ENCODE results near the gene GAB2. TPM values are rescaled to one million over a fixed set of nuclear protein-coding genes. Genes with fewer than 3 reads are reported as not detected.

Gene GAB2
- total and polyA plus RNA-seq, 2 of the 4 experiments (the other 2 are of a cell fraction) = 3.3 to 5.9 TPM

DNA sequence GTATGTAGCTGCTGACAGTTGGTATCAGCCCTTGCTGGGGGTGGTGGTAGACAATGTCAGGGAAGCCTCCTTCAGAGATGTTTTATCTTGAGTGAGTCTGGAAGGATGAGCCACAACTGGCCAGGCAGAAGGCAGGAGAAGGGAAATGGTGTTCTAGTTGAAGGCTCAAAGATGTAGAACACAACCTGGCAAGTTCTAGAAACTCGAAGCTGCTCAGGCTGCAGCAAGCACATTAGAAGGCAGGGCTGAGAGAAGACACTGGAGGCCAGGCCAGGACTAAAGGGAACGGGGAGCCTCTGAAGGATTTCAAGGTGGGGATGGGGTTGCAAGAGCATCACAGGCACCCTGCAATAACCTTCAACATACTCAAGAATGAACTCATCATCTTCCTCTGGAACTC lies 188.5 kb downstream of the GAB2 start:
- TF ChIP-seq CHD1 (IDR thresholded peaks at IDR 0.05; ENCODE audit: low read depth, low read length) = no peak
- TF ChIP-seq RFX5 (IDR thresholded peaks at IDR 0.05; ENCODE audit: low read depth, low read length) = no peak
- no peak for TF ChIP-seq FOS (IDR thresholded peaks at IDR 0.05; ENCODE audit: low read depth, low read length)
- TF ChIP-seq ELK1 (IDR thresholded peaks at IDR 0.05; ENCODE audit: borderline replicate concordance, low read depth, low read length) = no peak
- TF ChIP-seq NFE2L2 (IDR thresholded peaks at IDR 0.05; ENCODE audit: low read depth, low read length) = no peak
- no peak for TF ChIP-seq RCOR1 (IDR thresholded peaks at IDR 0.05; ENCODE audit: insufficient replicate concordance, low read length)
- no peak for TF ChIP-seq CEBPB (IDR thresholded peaks at IDR 0.05; ENCODE audit: low read depth, low read length)
- no peak for TF ChIP-seq POLR2A (IDR thresholded peaks at IDR 0.05; ENCODE audit: low read depth, low read length)
- no peak for TF ChIP-seq BHLHE40 (IDR thresholded peaks at IDR 0.05; ENCODE audit: low read depth, low read length)
- no peak for TF ChIP-seq MXI1 (IDR thresholded peaks at IDR 0.05; ENCODE audit: borderline replicate concordance, low read depth, low read length)
- TF ChIP-seq MAZ (IDR thresholded peaks at IDR 0.05; ENCODE audit: borderline replicate concordance, low read depth, low read length) = no peak
- no peak overlapping the region for H2AK9ac ChIP-seq (replicated peaks; ENCODE audit: low read depth, low read length, poor library complexity)
- in situ Hi-C loops (cut with MboI; ENCODE audit: low sequenced_read_pairs) (loop anchor here (10.0 kb wide), 1 partner anchor 336 kb away; no protein-coding TSS in a partner anchor), dilution Hi-C loops (cut with HindIII; ENCODE audit: low sequenced_read_pairs, unreplicated experiment) (no loop called here), intact Hi-C loops (cut with micrococcal nuclease) (loop anchor here (2.0 kb wide), 2 partner anchors 188 to 336 kb away; partner anchors contain the start of gene GAB2)
- no peaks in the 10 kb centered on the region for H3K27me3 ChIP-seq (ENCODE audit: control insufficient read depth, insufficient read depth, low read length)
- H3K4me3 ChIP-seq (ENCODE audit: insufficient read depth, low read depth, low read length) = no peak overlapping the region
- peaks cover 14% of the 10 kb centered on the region for H3K4me1 ChIP-seq (ENCODE audit: control insufficient read depth, insufficient read depth, low read length)
- no peak overlapping the region for H2BK20ac ChIP-seq (ENCODE audit: low read depth, low read length)
- ATAC-seq (ENCODE audit: low read depth) (no peak), DNase-seq (no peak)
- H2AK5ac ChIP-seq (ENCODE audit: low read depth, low read length) = peak overlapping the region; percentile 26; the same call in 1 of the 2 replicates
- H4K20me1 ChIP-seq (ENCODE audit: insufficient read depth, low read length) = peaks cover 11% of the 10 kb centered on the region; the same call in 1 of the 2 replicates
- no peak overlapping the region for H2BK120ac ChIP-seq (ENCODE audit: low read depth, low read length)
- no peak overlapping the region for H3K18ac ChIP-seq (ENCODE audit: low read depth, low read length)
- no peak overlapping the region for H4K91ac ChIP-seq (ENCODE audit: insufficient read depth, low read depth, low read length)
- no peak overlapping the region for H4K8ac ChIP-seq (ENCODE audit: low read depth in 2 of 2, low read length in 2 of 2)
- H3K27ac ChIP-seq (ENCODE audit: insufficient read depth, low read length) = no peak overlapping the region
- CTCF ChIA-PET = interaction anchor here (1.8 kb wide), 1 partner anchor 335 kb away, joined by 22 read pairs; no protein-coding TSS in a partner anchor
- H2AFZ ChIP-seq (replicated peaks; ENCODE audit: low read length, poor library complexity) = no peak overlapping the region
- no CpG with 5 or more reads among the region's 2 CpGs for WGBS, 2 experiments (ENCODE audit: extremely low coverage in 2 of 2, insufficient read length in 1 of 2)
- H3K23ac ChIP-seq (ENCODE audit: low read depth, low read length) = no peak overlapping the region
- POLR2A ChIA-PET (ENCODE audit: unreplicated experiment) = no interaction called here
- H3K9me1 ChIP-seq (ENCODE audit: insufficient read depth, low read length) = peaks cover 22% of the 10 kb centered on the region
- peaks cover 0 to 19% of the 10 kb centered on the region in 2 experiments; a peak in 3 of 4 replicates for H3K79me1 ChIP-seq (ENCODE audit: low read depth in 1 of 2, low read length in 2 of 2)
- no peak overlapping the region for H3K4me2 ChIP-seq (ENCODE audit: low read depth, low read length)
- no peaks in the 10 kb centered on the region for H3K9me3 ChIP-seq (ENCODE audit: control insufficient read depth, insufficient read depth, low read length)
- H3K4ac ChIP-seq (ENCODE audit: low read depth, low read length) = no peak overlapping the region
- no peak overlapping the region for H3K9ac ChIP-seq (ENCODE audit: low read depth, low read length)
- H2BK15ac ChIP-seq (ENCODE audit: low read depth, low read length) = no peak overlapping the region
- no peak overlapping the region for H3K14ac ChIP-seq (replicated peaks; ENCODE audit: low read depth, low read length)
- no peak overlapping the region for H4K5ac ChIP-seq (ENCODE audit: low read depth, low read length)
- no peak overlapping the region for H3K56ac ChIP-seq (ENCODE audit: extremely low read depth, insufficient read depth, low read length)
- BruUV-seq (replicated peaks) = no TSS peak
- peaks cover 11% of the 10 kb centered on the region for H3K36me3 ChIP-seq (ENCODE audit: control insufficient read depth, insufficient read depth, low read length)
- no peak overlapping the region for H2BK5ac ChIP-seq (ENCODE audit: low read depth, low read length, poor library complexity, severe bottlenecking)

All from IMR-90 (cell line).